Panc1 (cell line): ENCODE results near the gene EMP2. TPM values are rescaled to one million over a fixed set of nuclear protein-coding genes. Genes with fewer than 3 reads are reported as not detected.

Experiments used
- ATAC-seq: fragments of 200-7000 bp; cut with Tn5 transposase; 2 replicates; pipeline ENCODE4 v1.9.1; 2020; ENCODE audit warnings: mild to moderate bottlenecking, moderate library complexity
- BruUV-seq: library from RNA; stranded (reverse); fragments of 400-500 nt; replicated peaks from 2 replicates; lab custom pipeline; 2021; lab: Mats Ljungman, UMichigan
- CTCF ChIA-PET: fragments of 300-600 bp; sonication (Branson Sonifier 250); formaldehyde crosslinking; loops from one replicate; lab custom pipeline; 2022; ENCODE audit warnings: antibody characterized with exemption; lab: Charles Lee
- POLR2A ChIA-PET: fragments of 300-600 bp; sonication (Branson Sonifier 250); formaldehyde crosslinking; loops from one replicate; lab custom pipeline; 2022; ENCODE audit warnings: antibody characterized with exemption; lab: Charles Lee
- DNase-seq: peaks from one replicate; pipeline ENCODE4 v3.0.0-alpha.2; 2010; ENCODE audit warnings: low read depth, low spot score
- H3K27ac ChIP-seq: 2 replicates; pipeline ENCODE4 v1.5.1; 2011; ENCODE audit warnings: mild to moderate bottlenecking, low read length, inconsistent platforms
- H3K27me3 ChIP-seq: fragments of 200-500 bp; sonication (Bioruptor generic); 2 replicates; pipeline ENCODE4 v1.6.0; 2014; ENCODE audit warnings: low read length, inconsistent platforms; ENCODE audit not compliant: control insufficient read depth, insufficient read depth
- H3K36me3 ChIP-seq: fragments of 200-500 bp; sonication (Bioruptor generic); 2 replicates; pipeline ENCODE4 v1.5.1; 2014; ENCODE audit warnings: inconsistent platforms, mild to moderate bottlenecking, low read length, moderate library complexity; ENCODE audit not compliant: control insufficient read depth, insufficient read depth
- H3K4me1 ChIP-seq: 2 replicates; pipeline ENCODE4 v1.5.1; 2011; ENCODE audit warnings: inconsistent platforms, mild to moderate bottlenecking, low read length, moderate library complexity; ENCODE audit not compliant: control insufficient read depth, insufficient read depth
- H3K4me3 ChIP-seq, 2 experiments: 2 replicates each; pipeline ENCODE4 v1.5.1; 2011 to 2012; ENCODE audit warnings: low read depth in 2 of 2, low read length in 2 of 2, mild to moderate bottlenecking in 2 of 2, inconsistent platforms in 1 of 2, moderate library complexity in 1 of 2
- H3K9me3 ChIP-seq: fragments of 200-500 bp; sonication (Bioruptor generic); 2 replicates; pipeline ENCODE4 v1.5.1; 2014; ENCODE audit warnings: low read depth, mild to moderate bottlenecking, inconsistent platforms, low read length, moderate library complexity; ENCODE audit not compliant: control insufficient read depth, insufficient read depth
- POLR2AphosphoS5 ChIP-seq: IDR thresholded peaks from 2 replicates; pipeline ENCODE4 v1.6.1; 2012; ENCODE audit warnings: mild to moderate bottlenecking, low read depth, low read length, moderate library complexity
- SIN3A ChIP-seq: IDR thresholded peaks from 2 replicates; pipeline ENCODE4 v1.6.1; 2012; ENCODE audit warnings: low read depth, mild to moderate bottlenecking, low read length, moderate library complexity, borderline replicate concordance; ENCODE audit not compliant: insufficient read depth
- TCF7L2 ChIP-seq: IDR thresholded peaks from 2 replicates; pipeline ENCODE4 v1.6.1; 2011; ENCODE audit warnings: mild to moderate bottlenecking, low read depth, low read length, inconsistent platforms
- in situ Hi-C: cut with HindIII; loops from 2 replicates; pipeline ENCODE4 v1.10.0; 2016; ENCODE audit warnings: low sequenced_read_pairs, low pct_unique_long_range_greater_than_20kb
- intact Hi-C: fragments of 100-400 bp; cut with micrococcal nuclease; formaldehyde crosslinking; loops from one replicate; pipeline ENCODE4 v1.10.0; 2022; ENCODE audit not compliant: unreplicated experiment
- total RNA-seq: library from RNA; stranded (reverse); gene quantifications from one replicate; pipeline ENCODE4 v1.2.1, GENCODE V29; 2021; ENCODE audit not compliant: unreplicated experiment
- TF ChIP-seq, protein P1 (sequence below): fragments of 450-650 bp; IDR thresholded peaks from 2 replicates; pipeline ENCODE4 v1.5.1; 2017; ENCODE audit warnings: mild to moderate bottlenecking
- TF ChIP-seq, protein P2 (sequence below), 2 experiments: IDR thresholded peaks; 2 replicates each; pipeline ENCODE4 v1.6.1; 2011 to 2012; ENCODE audit warnings: low read depth in 2 of 2, control low read depth in 1 of 2, low read length in 1 of 2, mild to moderate bottlenecking in 1 of 2, moderate library complexity in 1 of 2; ENCODE audit not compliant: insufficient read depth in 1 of 2

EMP2 gene
- total RNA-seq, 1 experiment from 2014 or later = 13.8 TPM

DNA sequence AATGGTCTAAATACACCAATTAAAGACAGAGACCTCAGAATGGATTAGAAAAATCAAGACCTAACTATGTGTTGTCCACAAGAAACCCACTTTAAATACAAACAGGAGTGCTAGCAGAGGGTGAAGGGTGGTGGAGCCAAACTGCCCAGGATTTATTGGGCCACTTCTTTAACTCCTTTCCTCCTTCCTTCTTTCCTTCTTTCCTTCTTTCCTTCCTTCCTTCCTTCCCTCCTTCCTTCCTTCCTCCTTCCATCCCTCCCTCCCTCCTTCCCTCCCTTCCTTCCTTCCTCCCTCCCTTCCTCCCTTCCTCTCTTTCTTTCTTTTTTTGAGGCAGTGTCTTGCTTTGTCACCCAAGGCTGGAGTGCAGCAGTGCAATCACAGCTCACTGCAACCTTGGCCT, 34.3 kb upstream of the EMP2 start:
- Histone ChIP-seq H3K4me1 (peaks cover 4% of the 10 kb centered on the region; the same call in 1 of the 2 replicates), H3K36me3 (no peaks in the 10 kb centered on the region), H3K4me3 (no peak overlapping the region), H3K27ac (no peak overlapping the region), H3K27me3 (no peaks in the 10 kb centered on the region), H3K9me3 (no peaks in the 10 kb centered on the region)
- ChIA-PET CTCF (no interaction called here), POLR2A (no interaction called here)
- no TSS peak for BruUV-seq
- TF ChIP-seq, protein P1, sequence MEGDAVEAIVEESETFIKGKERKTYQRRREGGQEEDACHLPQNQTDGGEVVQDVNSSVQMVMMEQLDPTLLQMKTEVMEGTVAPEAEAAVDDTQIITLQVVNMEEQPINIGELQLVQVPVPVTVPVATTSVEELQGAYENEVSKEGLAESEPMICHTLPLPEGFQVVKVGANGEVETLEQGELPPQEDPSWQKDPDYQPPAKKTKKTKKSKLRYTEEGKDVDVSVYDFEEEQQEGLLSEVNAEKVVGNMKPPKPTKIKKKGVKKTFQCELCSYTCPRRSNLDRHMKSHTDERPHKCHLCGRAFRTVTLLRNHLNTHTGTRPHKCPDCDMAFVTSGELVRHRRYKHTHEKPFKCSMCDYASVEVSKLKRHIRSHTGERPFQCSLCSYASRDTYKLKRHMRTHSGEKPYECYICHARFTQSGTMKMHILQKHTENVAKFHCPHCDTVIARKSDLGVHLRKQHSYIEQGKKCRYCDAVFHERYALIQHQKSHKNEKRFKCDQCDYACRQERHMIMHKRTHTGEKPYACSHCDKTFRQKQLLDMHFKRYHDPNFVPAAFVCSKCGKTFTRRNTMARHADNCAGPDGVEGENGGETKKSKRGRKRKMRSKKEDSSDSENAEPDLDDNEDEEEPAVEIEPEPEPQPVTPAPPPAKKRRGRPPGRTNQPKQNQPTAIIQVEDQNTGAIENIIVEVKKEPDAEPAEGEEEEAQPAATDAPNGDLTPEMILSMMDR = no peak
- no peak for TF ChIP-seq SIN3A
- TF ChIP-seq POLR2AphosphoS5 = no peak
- TF ChIP-seq, protein P2, sequence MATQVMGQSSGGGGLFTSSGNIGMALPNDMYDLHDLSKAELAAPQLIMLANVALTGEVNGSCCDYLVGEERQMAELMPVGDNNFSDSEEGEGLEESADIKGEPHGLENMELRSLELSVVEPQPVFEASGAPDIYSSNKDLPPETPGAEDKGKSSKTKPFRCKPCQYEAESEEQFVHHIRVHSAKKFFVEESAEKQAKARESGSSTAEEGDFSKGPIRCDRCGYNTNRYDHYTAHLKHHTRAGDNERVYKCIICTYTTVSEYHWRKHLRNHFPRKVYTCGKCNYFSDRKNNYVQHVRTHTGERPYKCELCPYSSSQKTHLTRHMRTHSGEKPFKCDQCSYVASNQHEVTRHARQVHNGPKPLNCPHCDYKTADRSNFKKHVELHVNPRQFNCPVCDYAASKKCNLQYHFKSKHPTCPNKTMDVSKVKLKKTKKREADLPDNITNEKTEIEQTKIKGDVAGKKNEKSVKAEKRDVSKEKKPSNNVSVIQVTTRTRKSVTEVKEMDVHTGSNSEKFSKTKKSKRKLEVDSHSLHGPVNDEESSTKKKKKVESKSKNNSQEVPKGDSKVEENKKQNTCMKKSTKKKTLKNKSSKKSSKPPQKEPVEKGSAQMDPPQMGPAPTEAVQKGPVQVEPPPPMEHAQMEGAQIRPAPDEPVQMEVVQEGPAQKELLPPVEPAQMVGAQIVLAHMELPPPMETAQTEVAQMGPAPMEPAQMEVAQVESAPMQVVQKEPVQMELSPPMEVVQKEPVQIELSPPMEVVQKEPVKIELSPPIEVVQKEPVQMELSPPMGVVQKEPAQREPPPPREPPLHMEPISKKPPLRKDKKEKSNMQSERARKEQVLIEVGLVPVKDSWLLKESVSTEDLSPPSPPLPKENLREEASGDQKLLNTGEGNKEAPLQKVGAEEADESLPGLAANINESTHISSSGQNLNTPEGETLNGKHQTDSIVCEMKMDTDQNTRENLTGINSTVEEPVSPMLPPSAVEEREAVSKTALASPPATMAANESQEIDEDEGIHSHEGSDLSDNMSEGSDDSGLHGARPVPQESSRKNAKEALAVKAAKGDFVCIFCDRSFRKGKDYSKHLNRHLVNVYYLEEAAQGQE (IDR thresholded peaks at IDR 0.05; ENCODE audit: insufficient read depth in 1 of 2, low read depth in 2 of 2, low read length in 1 of 2) = no peak
- no peak for TF ChIP-seq TCF7L2
- no peak for ATAC-seq
- intact Hi-C loops (no loop called here), in situ Hi-C loops (no loop called here)
- no peak for DNase-seq

DNA sequence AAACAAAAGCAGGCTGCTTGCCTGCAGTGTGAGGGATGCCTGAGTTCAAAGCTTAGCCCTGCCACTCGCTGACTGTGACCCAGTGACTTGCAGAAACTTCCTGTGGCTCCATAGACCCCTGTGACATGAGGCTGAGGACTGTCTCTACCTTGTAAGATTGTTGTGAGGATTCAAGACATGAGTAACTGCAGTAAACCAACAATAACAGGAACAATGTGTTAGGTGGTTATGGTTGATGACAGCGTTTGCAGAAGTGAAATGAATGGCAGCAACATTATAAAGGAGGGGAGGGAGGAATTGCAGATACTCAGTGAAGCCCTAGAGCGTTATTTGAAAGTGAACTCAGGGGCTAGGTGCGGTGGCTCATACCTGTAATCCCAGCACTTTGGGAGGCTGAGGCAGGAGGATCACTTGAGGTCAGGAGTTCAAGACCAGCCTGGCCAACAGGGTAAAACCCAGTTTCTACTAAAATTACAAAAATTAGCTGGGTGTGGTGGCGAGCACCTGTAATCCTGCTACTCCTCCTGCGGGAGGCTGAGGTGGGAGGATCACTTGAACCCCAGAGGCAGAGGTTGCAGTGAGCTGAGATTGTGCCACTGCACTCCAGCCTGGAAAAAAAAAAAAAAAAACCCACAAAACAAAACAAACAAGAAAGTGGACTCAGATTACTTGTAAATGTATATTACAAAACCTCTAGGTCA, 33.5 kb upstream of the EMP2 start:
- no peaks in the 10 kb centered on the region for H3K27me3 ChIP-seq
- no peak for ATAC-seq
- no peak for DNase-seq
- POLR2A ChIA-PET = no interaction called here
- H3K9me3 ChIP-seq = no peaks in the 10 kb centered on the region
- peaks cover 4% of the 10 kb centered on the region; the same call in 1 of the 2 replicates for H3K4me1 ChIP-seq
- H3K4me3 ChIP-seq = no peak overlapping the region
- CTCF ChIA-PET = no interaction called here
- in situ Hi-C loops = no loop called here
- no TSS peak for BruUV-seq
- no peaks in the 10 kb centered on the region for H3K36me3 ChIP-seq
- intact Hi-C loops = no loop called here
- no peak for TF ChIP-seq TCF7L2
- no peak for TF ChIP-seq POLR2AphosphoS5
- H3K27ac ChIP-seq = no peak overlapping the region

DNA sequence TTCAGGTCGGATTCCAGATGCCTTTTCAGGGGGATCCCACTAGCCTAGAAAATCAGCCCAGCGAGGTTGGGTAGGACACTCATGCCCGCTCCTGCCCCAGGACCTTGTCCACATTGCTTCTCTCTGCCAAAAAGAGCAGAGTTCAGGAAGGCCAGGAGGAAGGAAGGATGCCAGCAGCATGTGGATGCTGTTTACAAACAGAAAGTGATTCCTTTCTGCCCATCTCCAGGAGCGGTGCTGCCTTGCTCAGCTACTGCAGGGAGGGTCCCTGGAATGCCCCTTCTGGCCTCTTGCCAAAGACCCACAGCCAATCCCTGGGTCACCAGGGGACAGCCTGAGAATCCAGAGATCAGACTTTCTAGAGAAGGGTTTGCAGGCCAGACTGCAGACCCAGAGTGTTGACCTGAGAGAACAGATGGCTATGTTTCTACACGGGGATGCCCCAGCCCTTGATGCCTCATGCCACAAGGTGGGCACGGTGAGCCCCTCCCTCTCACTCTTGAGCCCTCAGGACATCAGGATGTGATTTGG, 32.3 kb upstream of the EMP2 start:
- no TSS peak for BruUV-seq
- CTCF ChIA-PET = no interaction called here
- no peaks in the 10 kb centered on the region for H3K27me3 ChIP-seq
- TF ChIP-seq TCF7L2 (no peak), POLR2AphosphoS5 (no peak), SIN3A (no peak)
- TF ChIP-seq, protein P1 = no peak
- TF ChIP-seq, protein P2 (IDR thresholded peaks at IDR 0.05; ENCODE audit: insufficient read depth in 1 of 2, low read depth in 2 of 2, low read length in 1 of 2) = no peak
- POLR2A ChIA-PET = no interaction called here
- H3K36me3 ChIP-seq = no peaks in the 10 kb centered on the region
- intact Hi-C loops = no loop called here
- no peaks in the 10 kb centered on the region for H3K9me3 ChIP-seq
- no peak overlapping the region for H3K27ac ChIP-seq
- no peak overlapping the region for H3K4me3 ChIP-seq
- no peak for ATAC-seq
- in situ Hi-C loops = no loop called here
- DNase-seq = no peak
- H3K4me1 ChIP-seq = no peaks in the 10 kb centered on the region
